Epidermal melanocyte (primary cell): Measurements from ENCODE around the gene ZDHHC5.

Source experiments
- DNase-seq: peaks from one replicate; pipeline ENCODE4 v3.0.0; 2011; ENCODE audit warnings: low spot score; ENCODE audit not compliant: insufficient read length

Gene ZDHHC5

GRCh38 chr11:57729479-57729878, 61.6 kb downstream of the ZDHHC5 start:
- no peak for DNase-seq

DNA sequence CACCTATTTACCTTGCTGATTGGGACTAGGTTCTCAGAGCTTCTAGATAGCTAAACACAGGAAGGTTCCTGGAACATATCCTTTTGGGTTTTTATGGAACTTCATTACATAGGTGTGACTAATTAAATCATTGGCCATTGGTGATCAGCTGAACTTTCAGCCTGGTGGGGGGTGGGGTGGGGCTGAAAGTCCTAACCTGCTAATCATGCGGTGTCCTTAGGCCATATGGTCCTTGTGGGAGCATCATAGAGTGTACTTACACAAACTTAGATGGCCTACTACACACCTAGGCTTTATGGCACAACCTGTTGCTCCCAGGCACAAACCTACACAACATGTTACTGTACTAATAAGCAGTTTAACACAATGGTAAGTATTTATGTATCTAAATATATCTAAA, 64.7 kb downstream of the ZDHHC5 start:
- DNase-seq = no peak

- DNase-seq = no peak
These were observed 67.8 kb downstream of the ZDHHC5 start for GRCh38 chr11:57735619-57736298.

DNA sequence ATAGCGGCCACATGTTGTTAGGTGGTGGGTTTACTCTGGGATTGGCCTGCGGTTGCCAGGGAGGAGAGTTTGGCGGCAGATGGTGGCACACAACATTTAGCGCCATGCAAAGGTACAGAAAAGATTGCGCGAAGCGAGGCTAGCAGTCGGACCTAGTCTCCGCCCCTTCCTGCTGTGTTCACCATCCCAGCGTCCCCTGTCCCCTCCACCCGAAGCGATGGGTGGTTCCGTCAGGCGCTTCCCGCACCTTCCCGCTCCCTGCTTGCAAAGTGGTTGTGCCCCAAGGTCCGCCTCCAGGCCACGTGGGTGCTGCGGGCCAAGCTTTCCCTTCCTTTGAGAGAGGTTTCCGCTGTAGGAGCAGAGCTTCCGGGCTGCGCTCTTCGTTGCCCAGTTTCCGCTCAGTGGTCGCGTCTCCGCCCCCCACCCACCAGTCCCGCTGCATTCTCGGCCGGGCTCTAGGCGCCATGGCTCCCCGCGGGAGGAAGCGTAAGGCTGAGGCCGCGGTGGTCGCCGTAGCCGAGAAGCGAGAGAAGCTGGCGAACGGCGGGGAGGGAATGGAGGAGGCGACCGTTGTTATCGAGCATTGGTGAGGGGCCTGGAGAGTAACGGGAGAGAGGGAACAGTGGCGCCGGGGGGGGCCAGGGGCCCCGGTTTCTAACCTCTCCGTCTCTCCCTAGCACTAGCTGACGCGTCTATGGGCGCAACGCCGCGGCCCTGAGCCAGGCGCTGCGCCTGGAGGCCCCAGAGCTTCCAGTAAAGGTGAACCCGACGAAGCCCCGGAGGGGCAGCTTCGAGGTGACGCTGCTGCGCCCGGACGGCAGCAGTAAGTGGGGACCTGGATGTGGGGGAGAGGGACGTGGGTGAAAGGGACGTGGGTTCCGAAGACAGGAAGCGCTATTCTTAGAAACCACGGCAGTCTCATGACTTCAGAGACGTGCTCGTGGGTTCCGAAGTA, 73.5 kb downstream of the ZDHHC5 start, which contains the start of gene SELENOH:
TSS of gene SELENOH (plus strand) at position 360 of the 955 bp plus-strand sequence. CDS start at position 465, 105 bp downstream.
- DNase-seq = peak; percentile 94

GRCh38 chr11:57742087-57742452, 74.2 kb downstream of the ZDHHC5 start:
- no peak for DNase-seq

DNA sequence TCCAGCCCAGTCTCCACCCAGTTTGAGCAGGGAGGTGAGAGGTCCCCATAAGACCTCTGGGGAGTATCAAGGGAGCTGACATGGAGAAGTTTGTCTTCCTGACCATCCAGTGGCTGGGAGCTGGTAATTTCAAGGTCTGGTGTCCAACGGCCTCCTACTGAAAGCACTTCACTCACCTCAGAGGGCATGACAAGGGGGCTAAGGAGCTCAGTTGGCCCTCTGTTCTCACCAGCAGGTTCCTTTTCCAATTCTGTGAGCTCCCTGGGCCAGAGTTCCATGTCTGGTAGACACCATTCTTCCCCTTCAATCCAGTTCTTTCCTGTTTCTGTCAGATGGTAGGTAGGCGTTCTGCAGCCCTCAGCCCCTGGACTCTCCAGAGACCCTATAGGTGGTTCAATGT, 76.4 kb downstream of the ZDHHC5 start:
- no peak for DNase-seq

GRCh38 chr11:57745206-57745605, 77.3 kb downstream of the ZDHHC5 start:
- no peak for DNase-seq

DNA sequence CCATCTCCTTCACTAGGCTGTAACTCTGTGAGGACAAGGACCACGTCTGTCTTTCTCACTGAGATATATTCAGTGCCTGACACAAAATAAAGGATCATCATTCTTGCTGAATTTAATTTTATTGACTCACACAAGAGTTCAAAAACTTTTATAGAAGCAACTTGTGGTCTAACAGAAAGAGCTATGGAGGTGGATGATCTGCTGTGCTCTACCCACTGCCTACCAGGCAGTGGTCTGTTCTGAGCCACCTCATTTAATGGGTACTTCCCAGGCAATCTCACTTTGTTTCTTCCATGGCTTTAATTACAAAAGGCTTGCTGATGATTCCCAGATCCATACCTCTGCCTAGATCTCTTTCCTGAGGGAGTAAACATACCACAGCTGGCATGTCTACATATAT, 79.0 kb downstream of the ZDHHC5 start:
- no peak for DNase-seq
